Measurements from ENCODE around the gene GATA3. TPM values are rescaled to one million over a fixed set of nuclear protein-coding genes. Genes with fewer than 3 reads are reported as not detected.

The GATA3 gene
- total RNA-seq, 4 donors from 2014 or later = 0.80 to 5.8 (median 1.4) TPM; not detected in 1

DNA sequence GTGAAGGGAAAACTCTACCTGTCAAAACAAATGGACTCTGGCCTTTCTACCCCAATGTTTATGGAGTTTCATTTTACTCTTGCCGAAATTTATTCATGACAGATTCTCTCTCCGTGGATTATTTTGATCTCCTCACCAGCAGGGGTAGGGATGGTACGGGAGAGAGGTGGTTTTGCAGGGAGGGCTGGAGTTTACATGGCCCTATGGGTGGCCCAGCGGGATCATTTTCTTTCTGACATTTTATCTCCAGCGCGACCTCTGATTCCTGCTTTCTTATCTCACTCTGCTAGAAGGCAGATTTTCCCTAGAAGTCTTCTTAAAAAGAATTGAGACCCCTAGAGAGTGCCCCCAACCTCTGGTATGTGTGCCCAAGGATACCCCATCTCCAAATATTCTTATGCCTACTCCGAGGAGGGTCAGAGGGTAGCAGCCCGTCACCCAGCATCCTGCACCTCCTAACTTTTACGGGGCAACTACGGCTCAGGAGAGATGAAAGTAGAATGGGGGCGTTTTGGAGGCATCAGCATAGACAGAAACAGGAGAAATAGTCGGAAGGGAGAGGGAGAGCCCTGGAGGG lies 10.1 kb upstream of the GATA3 start:
- H3K27ac ChIP-seq = no peak overlapping the region
- no peaks in the 10 kb centered on the region for H3K36me3 ChIP-seq
- no peak for DNase-seq
- no peaks in the 10 kb centered on the region for H3K9me3 ChIP-seq
- H3K4me1 ChIP-seq = peaks cover 3 to 31% (median 4%) of the 10 kb centered on the region in 4 donors
- peaks cover 3 to 95% of the 10 kb centered on the region in 2 donors for H3K27me3 ChIP-seq
- TF ChIP-seq POLR2A (IDR thresholded peaks at IDR 0.05) (no peak), CTCF (IDR thresholded peaks at IDR 0.05) (no peak)
- H3K4me3 ChIP-seq = no peak overlapping the region

DNA sequence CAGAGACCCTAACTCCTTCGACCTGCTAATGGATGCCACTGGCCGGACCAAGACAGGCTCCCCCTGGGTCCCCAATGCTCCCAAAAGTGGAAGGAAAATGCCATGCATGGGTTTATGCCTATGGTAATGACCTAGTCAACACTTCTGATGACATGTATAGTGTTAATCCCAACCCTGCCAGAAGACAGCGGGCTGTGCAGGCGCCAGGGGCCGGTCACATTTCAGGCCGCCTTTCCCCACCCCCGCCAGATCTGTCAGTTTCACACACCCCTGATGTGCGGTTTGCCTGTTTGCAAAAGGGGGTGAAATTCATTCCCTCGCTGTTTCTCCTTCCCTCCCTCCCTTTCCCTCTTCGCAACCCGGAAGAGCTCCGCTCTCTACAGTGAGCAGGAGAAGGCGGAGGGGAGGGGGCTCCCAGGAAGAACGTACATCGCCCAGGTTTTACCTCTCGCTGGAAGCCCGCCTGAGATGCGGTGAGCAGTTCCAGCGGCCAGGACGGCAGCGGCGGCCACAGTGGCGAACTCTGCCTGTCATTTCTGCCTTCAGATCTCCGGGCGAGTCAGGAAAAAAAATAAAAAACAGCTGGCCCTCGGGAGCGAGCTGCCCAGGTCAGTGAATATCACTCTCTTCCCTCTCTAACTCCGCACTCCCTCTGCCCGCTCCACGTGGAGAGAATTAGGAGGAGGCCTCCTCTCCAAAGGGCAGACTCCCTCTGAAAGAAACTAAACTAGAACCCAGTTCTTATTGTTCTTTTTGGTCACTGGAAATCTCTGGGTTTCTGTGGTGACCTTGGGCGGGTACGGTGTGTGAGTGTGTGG lies 9.4 kb upstream of the GATA3 start:
- H3K4me1 ChIP-seq = peaks cover 5 to 38% (median 11%) of the 10 kb centered on the region in 4 donors
- no peak for DNase-seq
- no peak for TF ChIP-seq CTCF (IDR thresholded peaks at IDR 0.05)
- no peak for TF ChIP-seq POLR2A (IDR thresholded peaks at IDR 0.05)
- peaks cover 3 to 95% of the 10 kb centered on the region in 2 donors for H3K27me3 ChIP-seq
- no peaks in the 10 kb centered on the region for H3K9me3 ChIP-seq
- H3K4me3 ChIP-seq = peak overlapping the region in 2 of 4 donors; percentile 19 to 37
- H3K27ac ChIP-seq = no peak overlapping the region
- H3K36me3 ChIP-seq = no peaks in the 10 kb centered on the region

- H3K36me3 ChIP-seq = no peaks in the 10 kb centered on the region
- no peak for TF ChIP-seq CTCF (IDR thresholded peaks at IDR 0.05)
- no peak for TF ChIP-seq POLR2A (IDR thresholded peaks at IDR 0.05)
- peaks cover 6 to 46% (median 19%) of the 10 kb centered on the region in 4 donors for H3K4me1 ChIP-seq
- no peaks in the 10 kb centered on the region for H3K9me3 ChIP-seq
- no peak overlapping the region for H3K27ac ChIP-seq
- no peak overlapping the region for H3K4me3 ChIP-seq
- peaks cover 3 to 95% of the 10 kb centered on the region in 2 donors for H3K27me3 ChIP-seq
- no peak for DNase-seq
Measured at GRCh38 chr10:8045726-8046494, 8.6 kb upstream of the GATA3 start.

- Histone ChIP-seq H3K4me3 (no peak overlapping the region), H3K27me3 (peaks cover 3 to 98% of the 10 kb centered on the region in 2 donors), H3K4me1 (peaks cover 6 to 62% (median 28%) of the 10 kb centered on the region in 4 donors), H3K36me3 (no peaks in the 10 kb centered on the region), H3K9me3 (no peaks in the 10 kb centered on the region), H3K27ac (no peak overlapping the region)
- TF ChIP-seq POLR2A (IDR thresholded peaks at IDR 0.05) = no peak
- TF ChIP-seq CTCF (IDR thresholded peaks at IDR 0.05) = no peak
- no peak for DNase-seq
Measured at GRCh38 chr10:8047452-8048280, 6.8 kb upstream of the GATA3 start.
